NCI-H128 (cell line): Measurements from ENCODE around the gene ETS1.

Source experiments
- DNase-seq: peaks from one replicate; lab custom pipeline; 2025; ENCODE audit not compliant: unreplicated experiment; lab: John Stamatoyannopoulos, UW

ETS1 gene

DNA sequence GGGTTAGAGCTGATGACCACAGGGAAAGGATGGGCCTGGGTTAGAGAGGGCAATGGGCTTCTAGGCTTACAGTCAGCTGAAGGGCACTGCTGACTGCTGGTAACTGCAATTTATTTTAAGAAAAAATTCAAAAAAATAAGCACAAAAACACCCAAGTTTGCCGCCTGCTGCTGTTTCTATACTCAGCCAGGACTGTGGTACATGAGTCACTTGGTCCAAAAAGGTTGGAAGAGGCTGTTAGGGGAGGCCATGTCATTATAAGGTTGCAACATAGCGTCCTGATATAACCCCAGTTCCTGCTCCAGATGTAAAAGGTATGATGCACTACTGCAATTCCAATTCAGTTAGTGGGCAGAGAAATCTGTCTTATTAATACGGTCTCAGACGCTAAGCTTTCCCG, 98.9 kb downstream of the ETS1 start:
- DNase-seq = no peak

DNA sequence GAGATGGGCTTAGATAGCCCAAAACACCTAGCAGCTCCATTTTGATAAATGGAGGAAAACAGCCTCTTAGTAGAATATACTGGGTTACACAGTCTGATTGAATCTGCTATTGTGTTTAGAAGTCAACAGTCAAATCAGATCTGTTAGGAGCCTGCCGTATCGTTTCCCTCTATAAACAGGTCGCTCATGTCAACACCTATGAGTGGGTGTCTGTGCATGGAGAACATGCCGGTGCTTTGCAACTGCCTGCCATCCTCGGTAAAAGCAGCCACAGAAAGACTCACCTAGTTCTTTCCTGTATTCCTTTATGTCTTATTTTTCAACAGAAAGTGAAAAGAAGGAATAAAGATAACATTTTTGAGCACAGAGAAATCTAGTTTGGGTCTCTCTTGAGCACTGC, 99.4 kb downstream of the ETS1 start:
- no peak for DNase-seq

DNA sequence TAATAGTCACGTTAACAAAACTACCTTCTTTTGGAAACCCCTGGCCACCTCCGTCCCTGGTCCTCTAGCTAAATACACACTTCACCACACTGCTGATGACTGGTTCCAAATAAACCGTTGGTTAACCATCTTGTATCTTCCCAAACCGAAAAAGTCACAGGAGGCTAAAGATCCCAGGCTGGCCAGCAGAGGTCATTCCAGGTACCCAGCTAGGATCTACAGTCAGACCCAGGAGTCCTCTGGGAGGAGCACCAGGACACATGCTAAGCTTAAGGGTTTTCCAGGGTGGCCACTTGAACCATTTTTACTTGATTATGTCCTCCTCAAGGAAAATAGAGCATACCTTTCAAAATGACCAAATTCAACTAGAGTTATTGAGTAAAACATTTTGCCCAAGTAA, 103.2 kb downstream of the ETS1 start:
- DNase-seq = no peak

DNA sequence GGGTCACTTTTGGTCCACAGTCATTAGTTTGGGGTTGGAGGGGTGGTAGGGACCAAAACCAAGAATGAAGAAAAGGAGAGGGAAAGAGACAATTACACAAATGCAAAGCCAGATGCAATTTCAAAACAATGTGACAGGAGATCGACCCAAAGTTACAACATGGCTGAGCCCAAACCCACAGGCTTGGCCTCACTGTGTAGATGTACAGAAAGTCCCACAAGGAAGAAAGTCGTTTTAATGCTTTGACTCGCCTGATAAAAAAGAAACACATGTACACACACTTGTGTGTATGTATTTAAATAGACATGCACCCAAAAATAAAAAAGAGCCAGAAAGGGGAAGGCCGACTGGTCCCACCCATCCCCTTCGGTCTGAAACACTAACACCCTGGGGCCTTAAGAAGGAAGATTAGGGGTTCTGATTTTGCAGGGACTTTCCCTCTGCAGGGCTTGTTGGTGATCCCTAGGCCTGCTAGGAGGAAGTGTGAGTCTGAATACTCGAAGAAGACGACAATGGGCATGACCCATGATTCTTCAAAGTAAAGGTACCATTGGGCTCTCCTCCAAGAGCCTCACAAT, 104.1 kb downstream of the ETS1 start:
- no peak for DNase-seq

DNA sequence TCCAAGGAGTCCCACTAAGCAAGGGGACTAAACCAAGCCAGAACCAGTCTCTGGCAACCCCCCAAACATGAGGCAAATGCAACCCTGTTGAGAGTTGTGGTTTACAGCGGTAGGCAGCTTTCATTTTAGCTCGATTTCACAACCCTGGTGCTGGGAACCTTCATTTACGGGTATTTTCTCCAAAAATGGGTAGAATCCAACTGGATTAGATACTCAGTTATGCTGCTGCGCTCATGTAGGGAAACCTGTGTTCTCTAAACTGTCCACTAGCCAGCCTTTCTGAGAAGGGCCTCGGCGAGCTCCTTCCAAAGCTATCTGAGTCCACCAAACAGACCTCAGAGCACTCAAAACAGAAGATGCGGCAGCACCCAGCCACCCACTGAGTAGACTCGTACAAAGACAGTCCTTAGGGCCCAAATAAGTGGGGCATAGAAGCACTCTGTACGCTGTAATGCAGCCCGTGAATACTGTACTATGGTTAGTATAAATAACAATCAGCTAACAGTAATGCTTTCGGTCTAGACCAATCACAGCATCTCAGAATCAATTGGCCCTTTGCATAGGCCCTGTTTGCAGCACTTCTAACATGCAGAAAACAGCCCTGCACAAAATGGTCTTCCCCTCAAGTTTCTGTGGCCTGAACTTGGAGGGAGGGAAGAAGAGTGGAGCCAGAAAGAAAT, 104.7 kb downstream of the ETS1 start:
- no peak for DNase-seq

DNA sequence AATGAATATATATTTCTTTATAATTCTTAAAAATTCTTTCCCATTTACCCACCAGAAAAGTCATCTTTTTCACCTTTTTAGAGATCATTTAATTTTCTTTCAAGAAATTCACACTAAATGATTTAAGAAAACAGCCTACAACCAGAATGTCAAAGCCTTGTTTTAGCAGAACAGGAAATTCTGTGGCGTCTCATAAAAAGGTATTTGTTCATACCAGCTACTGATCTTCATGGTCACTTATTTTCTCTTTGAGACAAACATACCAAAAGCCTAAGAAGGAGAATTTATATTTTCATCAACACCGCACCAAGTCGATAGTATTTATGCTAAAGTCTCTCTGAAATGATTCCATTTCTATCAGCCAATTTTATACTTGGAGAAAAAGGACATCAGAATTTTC, 105.3 kb downstream of the ETS1 start:
- DNase-seq = no peak

DNA sequence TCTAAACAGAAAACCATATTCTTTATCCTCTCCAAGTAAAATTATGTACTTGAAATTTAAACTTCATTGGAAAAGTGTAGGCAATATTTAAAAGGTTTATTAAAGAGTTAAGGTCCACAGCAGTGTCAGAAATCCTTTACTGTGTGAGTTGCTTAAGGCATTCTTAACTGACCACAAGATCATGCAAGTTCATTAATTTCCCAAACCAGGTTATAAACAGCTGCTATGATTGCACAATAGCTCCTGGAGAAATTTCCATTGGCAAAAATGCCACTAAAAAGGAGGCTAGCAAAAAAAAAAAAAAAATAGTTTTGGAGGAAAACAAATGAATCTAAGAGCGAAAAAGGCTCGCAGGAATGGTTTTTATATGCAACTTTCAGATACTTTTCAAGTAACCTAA, 106.2 kb downstream of the ETS1 start:
- DNase-seq = no peak

DNA sequence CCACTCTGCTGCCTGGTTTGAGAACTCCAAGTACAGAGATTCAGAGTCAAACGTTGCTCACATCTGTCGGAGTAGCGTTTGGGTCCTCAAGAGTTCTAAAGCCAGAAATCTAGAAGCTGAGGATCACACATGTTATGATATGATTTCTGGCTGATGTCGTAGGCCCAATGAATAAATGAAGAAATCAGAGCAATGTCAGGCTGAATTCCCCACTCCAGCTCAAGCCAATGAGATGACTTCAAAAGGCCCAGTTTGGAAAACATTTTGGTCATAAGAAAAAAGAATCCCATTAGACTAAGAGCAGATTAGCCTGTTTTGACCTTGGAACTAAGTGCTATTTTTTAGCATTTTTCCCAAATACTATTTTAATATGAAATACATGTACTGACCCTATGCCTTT, 106.7 kb downstream of the ETS1 start:
- no peak for DNase-seq

DNA sequence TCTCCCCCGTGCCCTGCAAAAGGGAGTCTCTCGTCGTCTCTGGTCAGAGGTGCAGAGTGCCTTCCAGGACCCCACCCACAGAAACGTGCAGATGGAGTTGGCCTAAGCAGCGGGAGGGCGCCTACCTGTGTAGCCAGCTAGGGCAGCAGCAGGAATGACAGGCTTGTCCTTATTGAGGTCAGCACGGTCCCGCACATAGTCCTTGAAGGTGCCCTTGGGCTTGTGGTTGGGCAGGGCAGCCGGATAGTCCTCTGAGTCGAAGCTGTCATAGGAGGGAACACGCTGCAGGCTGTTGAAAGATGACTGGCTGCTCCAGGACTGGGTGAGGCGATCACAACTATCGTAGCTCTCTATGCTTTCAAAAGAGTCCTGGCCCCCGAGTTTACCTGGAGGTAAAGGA, 107.3 kb downstream of the ETS1 start:
- no peak for DNase-seq

DNA sequence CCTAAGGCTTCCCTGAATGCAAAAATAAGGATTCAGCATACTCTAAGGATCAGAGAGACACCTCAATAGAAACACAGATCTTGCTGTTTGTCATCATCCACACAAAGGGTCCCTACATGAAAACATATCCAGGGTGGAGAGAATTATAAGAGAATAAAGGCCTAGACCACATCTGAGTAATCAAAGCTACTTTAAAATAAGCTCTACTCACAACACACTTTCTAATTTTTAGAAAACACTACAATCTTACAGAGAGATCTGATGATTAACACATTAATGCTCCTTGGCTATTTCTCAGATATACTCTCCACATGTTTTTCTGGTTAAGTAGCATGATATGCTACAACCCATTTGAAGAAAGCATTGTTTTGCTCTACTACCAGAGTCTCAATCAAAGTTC, 108.2 kb downstream of the ETS1 start:
- no peak for DNase-seq

DNA sequence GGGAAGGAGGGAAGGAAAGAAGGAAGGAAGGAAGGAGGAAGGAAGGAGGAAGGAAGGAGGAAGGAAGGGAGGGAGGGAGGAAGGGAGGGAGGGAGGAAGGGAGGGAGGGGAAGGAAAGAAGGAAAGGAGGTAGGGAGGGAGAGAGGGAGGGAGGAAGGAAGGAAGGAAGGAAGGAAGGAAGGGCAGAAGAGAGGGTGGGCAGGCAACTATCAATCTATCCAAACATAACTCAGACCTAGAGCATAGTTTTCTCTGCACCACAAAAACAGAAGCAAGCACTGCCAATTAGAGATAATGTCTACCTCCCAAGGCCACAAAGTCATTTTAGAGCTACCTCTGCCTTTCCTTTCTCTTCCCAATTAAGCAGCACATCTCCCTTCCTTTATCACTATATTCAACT, 109.1 kb downstream of the ETS1 start:
- DNase-seq = no peak

DNA sequence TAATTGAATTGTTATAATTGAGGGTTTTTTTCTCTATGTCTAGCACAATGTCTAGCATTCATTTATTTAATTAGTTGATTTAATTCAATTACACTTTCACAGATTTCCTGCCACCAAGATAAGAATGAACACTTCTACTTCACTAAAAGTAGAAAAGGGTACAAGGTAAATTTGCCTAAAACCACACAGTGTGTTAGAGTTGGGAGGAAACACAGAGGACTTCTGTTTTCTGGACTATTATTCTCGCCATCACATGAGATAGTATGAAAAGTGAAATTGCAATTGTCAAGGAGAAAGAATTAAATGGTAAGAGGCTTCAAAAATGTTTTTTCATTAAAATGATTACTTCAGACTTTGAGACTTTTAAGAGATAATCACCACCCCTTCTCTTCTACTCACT, 109.5 kb downstream of the ETS1 start:
- DNase-seq = no peak

DNA sequence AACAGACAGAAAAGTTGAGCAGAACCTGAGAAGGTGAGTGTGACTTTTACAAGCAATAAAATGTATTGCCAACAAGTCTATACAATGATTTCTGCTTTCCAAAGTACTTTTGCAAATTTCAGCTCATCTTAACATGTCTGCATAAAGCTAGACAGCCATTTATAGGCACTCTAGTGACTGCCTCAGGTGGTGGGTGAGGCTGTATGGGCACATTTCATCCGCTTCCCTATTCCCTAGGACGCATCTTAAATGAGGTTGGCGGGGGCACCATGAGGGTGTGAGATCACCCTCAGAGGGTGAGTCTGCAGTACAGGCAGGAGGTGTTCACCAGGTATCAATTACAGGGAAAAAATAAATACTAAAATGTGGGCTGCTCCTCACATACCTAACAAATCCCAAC, 110.1 kb downstream of the ETS1 start:
- no peak for DNase-seq

DNA sequence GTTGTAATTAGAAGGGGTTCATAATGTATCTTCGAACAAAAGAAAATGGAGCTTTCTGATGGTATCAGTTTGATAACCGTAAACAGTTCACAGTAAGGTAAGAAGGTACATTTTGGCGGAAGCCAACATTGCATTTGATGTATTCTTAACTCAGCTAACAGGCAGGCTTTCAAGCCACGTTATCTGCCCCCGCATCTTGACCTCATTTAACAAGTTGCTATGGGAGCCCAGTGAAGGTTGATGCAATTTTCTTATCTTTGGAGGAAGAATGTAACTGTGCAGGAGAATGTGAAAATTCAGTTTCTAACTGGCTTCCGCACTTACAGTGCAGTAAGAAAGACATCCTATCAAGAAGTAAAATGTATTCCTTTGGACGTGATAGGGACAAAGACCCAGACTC, 110.6 kb downstream of the ETS1 start:
- DNase-seq = no peak

DNA sequence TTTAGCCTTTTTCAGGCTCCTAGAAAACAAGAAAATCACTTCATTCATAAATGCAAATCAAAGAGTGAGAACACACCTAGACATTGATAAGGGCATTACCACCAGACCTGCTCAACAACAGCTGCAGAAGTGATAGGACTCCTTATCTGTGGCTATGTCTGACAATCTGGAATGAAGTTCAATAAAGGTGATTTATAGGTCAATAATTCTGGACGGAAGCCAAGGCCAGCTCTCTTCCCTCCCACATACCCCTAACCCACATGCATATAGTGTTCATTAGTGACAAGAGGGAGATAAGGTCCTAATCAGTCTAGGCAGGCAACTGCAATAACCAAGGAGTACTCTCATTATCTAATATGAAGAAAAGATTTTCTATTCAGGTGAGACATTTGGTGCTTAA, 111.3 kb downstream of the ETS1 start:
- DNase-seq = no peak

DNA sequence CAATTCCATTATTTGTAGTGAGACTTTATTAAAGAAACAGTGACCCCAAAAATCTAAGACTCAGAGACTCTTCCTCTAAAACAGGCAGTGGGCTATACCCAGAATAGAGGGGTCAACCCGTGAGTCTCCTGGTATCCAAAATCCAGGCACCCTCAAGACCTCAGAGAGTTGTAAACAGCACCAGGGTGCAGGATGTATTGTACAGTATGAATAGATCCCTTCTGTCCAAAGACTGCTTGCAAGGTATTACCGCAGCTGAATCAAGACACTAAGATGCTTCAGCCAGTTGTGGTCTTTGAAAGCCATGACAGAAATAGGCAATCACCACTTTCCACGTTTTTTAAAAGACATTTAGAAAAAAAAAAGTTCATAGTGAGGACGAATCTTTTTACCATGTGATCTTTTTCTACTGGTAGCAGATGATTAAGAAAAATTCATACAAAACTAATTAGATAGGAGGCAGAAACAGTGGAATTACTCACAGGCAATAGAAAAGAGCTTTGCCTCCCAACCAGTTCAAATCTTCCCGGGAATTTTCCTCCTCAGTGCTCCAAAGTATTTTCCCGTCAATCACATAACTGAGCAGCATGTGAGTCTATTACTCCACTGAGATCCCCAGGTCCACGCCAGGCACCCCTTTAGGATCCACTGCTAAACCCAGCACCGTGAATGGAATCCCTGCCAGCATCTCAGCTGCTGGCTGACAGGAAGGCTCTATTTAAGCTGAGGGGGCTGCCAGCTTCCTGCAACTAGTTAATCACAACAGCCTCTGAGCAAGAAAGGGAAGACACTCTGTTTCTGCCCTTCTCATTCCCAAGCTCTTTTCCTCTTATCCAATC, 113.1 kb downstream of the ETS1 start:
- no peak for DNase-seq

DNA sequence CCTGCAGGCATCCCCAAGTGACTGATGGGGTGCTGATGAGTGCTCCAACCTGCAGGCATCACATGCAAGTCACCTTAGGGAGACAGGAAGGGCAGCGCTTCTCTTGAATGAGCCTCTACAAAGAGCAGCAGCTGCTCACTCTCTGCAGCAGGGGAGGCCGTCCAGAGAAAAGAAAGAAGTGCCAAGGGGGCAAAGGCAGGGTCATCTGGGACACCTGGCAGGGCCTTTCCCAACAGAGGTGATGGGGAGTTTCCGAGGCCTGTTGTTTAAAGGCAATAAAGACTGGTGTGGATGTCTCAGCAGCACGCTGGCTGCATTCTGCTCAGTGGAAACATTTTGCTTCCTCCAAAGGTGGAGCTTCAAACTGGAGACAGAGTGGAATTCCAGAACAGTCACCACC, 113.7 kb downstream of the ETS1 start:
- no peak for DNase-seq

DNA sequence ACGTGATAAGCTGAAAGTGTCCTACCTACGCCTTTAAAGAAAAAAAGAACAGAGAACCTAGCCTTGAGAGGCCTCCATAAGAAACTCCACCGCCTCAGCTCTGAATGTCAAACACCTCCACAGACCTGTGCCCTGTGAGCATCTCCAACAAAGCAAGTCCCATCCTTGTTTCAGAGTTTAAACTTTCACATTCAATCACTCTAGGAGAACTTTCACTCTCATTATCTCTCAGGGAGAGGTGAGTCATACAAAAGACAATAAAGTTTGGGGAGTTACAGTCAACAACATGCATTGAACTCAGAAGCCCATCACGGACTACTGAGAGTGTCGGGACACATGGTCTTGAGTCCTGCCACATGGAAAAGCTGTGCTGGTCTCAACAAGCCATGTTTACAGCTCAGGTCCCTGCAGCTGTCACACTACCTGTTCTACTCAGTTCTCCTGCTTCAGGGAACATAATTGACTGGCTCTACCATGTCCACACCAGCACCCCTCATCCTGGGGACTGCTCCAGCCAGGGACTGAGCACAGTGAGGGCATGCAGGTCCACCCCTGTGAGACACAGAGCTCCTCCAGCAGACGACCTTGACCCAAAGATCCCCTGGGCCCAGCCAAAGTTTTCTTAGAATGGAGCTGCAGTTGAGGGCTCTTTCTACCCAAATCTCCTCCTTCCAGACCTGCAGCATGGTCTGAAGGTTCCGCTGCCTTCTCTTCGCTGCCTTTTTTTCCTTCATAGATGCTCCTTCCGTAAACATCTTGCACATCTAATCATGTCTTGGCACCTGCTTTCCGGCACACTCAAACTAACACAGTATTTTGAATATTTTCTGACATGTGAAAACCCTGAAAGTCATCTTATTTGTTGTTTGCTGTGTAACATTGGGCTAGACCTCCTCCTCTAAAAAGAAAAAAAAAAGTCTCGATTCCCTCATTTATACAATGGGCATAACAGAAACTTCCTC, 114.9 kb downstream of the ETS1 start:
- no peak for DNase-seq

DNA sequence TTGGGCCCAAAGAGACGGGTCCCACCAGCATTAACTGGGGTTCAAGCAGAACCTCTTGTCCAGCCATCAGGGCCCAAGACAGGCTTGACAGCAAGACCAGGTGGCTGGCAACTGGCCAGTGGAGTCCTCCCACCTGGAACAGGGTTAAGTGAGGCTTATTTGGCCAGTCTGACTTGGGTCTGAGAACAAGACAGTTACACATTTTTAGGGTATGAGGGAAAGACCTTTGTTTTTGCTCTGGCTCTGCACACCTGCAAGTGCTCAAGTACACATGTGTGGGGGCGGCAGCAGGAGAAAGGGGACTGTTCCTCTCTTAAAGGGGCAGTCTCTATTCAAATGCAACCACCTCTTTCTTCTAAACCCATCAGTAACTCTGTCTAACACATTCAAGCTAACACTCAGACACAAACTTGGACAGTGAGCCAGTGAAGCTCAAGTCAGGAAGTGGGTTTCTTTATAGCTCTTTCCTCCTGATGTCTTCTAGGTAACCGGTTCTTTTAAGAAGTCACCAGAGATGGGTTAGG, 116.2 kb downstream of the ETS1 start:
- no peak for DNase-seq

DNA sequence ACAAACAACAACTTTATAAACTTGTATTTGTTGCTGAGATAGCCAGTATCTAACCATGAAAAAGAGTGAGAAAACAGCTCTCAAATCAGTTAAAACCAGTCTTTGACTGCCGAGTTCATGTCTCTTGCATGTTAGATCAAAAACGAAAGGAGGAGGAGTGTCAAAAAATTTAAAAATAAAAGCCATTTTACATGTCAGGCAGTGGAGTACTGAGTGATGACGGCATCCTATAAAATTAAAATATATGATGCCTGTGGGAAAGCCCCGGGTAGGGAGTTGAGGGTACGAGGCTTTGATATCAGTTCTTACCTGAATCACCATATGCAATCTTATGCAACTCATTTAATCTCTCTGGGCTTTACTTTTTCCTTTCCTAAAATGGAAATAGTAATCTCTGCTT, 117.3 kb downstream of the ETS1 start:
- no peak for DNase-seq

DNA sequence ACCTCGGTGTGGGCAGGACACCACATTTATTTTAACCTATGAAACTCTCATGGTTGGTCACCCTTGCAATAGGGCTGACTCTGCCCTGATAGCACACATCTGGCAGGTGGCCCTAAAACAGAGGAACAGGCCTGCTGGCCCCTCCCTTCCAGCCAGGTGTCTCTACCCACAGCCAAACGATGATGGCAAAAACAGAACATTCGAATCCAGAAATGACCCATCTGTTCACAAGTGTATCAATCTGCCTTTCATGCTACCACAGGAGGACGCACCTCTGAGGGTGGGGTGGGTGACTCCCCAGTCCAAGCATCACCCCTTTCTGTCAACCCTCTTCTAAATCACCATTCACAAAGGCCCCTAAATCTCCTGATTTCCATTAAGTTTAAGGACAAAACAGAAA, 118.1 kb downstream of the ETS1 start:
- DNase-seq = no peak
